Endodermal cell (in vitro differentiated cells): ENCODE measurements around the gene THAP7. TPM values are rescaled to one million over a fixed set of nuclear protein-coding genes. Genes with fewer than 3 reads are reported as not detected.

Source experiments
- DNase-seq: peaks from one replicate; pipeline ENCODE4 v3.0.0-alpha.2; 2017
- H3K27ac ChIP-seq: 2 replicates; pipeline ENCODE4 v1.5.1; 2013; ENCODE audit warnings: mild to moderate bottlenecking, low read depth, low read length, moderate library complexity
- H3K27me3 ChIP-seq: 2 replicates; pipeline ENCODE4 v1.6.1; 2013; ENCODE audit warnings: mild to moderate bottlenecking, low read length, moderate library complexity; ENCODE audit not compliant: insufficient read depth, control insufficient read depth, poor library complexity, severe bottlenecking
- H3K36me3 ChIP-seq: 2 replicates; pipeline ENCODE4 v1.7.0; 2013; ENCODE audit warnings: mild to moderate bottlenecking, low read length, moderate library complexity; ENCODE audit not compliant: control insufficient read depth, insufficient read depth
- H3K4me1 ChIP-seq: one replicate; pipeline ENCODE4 v1.7.0; 2013; ENCODE audit warnings: low read length; ENCODE audit not compliant: control insufficient read depth, insufficient read depth
- H3K4me3 ChIP-seq: 2 replicates; pipeline ENCODE4 v1.5.1; 2013; ENCODE audit warnings: mild to moderate bottlenecking, low read length, moderate library complexity
- H3K9ac ChIP-seq: 2 replicates; pipeline ENCODE4 v1.6.1; 2013; ENCODE audit warnings: mild to moderate bottlenecking, low read length, moderate library complexity; ENCODE audit not compliant: poor library complexity, severe bottlenecking; ENCODE audit errors: extremely low read depth
- H3K9me3 ChIP-seq: 2 replicates; pipeline ENCODE4 v1.6.1; 2013; ENCODE audit warnings: mild to moderate bottlenecking, low read length, moderate library complexity; ENCODE audit not compliant: control insufficient read depth
- H3K27ac Mint-ChIP-seq: 2 replicates; pipeline ENCODE4 v1.8.0; 2020; ENCODE audit warnings: mixed read lengths
- H3K27me3 Mint-ChIP-seq: 2 replicates; pipeline ENCODE4 v1.8.0; 2021; ENCODE audit warnings: mild to moderate bottlenecking, mixed read lengths; ENCODE audit not compliant: insufficient read depth
- H3K36me3 Mint-ChIP-seq: 2 replicates; pipeline ENCODE4 v1.8.0; 2020; ENCODE audit warnings: low read depth, mixed read lengths
- H3K4me1 Mint-ChIP-seq: 2 replicates; pipeline ENCODE4 v1.8.0; 2020; ENCODE audit warnings: mixed read lengths
- H3K4me3 Mint-ChIP-seq: 2 replicates; pipeline ENCODE4 v1.8.0; 2020; ENCODE audit warnings: mild to moderate bottlenecking, moderate library complexity, mixed read lengths
- H3K9me3 Mint-ChIP-seq: 2 replicates; pipeline ENCODE4 v1.8.0; 2020; ENCODE audit warnings: mild to moderate bottlenecking, mixed read lengths
- WGBS, 2 experiments: methylation state at CpG; one replicate each; pipeline versions ENCODE4 v1.1.5 to v1.1.7; 2013; ENCODE audit warnings: missing lambda C conversion rate in 2 of 2, mixed read lengths in 1 of 2; ENCODE audit not compliant: insufficient coverage in 1 of 2, insufficient read length in 1 of 2; 5-methylcytosine and 5-hydroxymethylcytosine counted together
- total RNA-seq, 2 donors: library from RNA; stranded (reverse); fragmentation: NEBNext Ultra II Directional in 1 of 2; extraction: Animal tissue kit (Norgen Biotek cat#: 25700) in 1 of 2; gene quantifications; 2 replicates in 1 of 2; 3 replicates in 1 of 2; pipeline ENCODE4 v1.2.1, GENCODE V29; 2021
- TF ChIP-seq, protein P1 (sequence below): fragments of 200-600 bp; sonication (generic); conservative IDR thresholded peaks from 2 replicates; pipeline ENCODE4 v1.5.0; 2021; ENCODE audit warnings: antibody characterized with exemption, mild to moderate bottlenecking

Gene THAP7
- total RNA-seq, 2 donors from 2014 or later = 16.6 to 19.6 TPM

DNA sequence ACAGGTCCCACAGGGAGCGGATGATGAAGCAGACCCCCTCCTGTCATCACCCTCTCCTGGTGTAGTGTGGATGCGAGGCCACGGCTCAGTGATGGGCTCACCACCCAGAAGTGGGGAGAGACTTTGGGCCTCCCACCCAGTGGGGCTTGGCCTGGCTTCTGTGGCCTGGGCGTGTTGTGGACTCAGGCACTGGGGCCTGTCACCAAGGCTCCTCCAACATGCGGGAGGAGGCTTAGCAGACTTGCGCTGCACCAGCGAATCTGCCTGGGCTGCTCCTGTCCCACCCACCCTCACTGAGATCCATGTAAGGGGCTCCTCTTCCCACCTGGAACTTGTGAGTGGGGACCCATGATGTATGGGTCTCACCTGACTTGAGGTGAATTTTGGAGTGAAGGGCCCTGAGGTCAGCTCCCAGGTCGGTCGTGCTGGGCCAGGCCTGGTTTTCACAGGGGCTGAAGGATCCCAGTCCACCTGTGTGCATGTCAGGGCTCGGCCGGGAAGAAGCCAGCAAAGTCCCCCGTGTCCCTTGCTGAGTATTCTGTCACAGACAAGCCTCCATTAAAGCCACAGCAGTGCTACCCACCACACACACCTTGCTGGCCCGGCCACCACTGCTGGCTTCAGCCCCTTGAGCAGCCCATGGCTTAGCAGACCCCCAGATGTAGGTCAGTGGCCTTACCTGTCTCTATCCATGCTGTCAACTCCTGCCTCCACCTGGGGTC, 4.2 kb downstream of the THAP7 start:
- H3K9ac ChIP-seq = no peak overlapping the region
- Mint-ChIP-seq H3K27me3 (no peaks in the 10 kb centered on the region), H3K4me1 (peaks cover 8% of the 10 kb centered on the region), H3K4me3 (no peak overlapping the region), H3K9me3 (no peaks in the 10 kb centered on the region), H3K27ac (no peak overlapping the region), H3K36me3 (peaks cover 10% of the 10 kb centered on the region)
- peaks cover 11% of the 10 kb centered on the region for H3K4me1 ChIP-seq
- no peaks in the 10 kb centered on the region for H3K9me3 ChIP-seq
- H3K27ac ChIP-seq = no peak overlapping the region
- no peak for DNase-seq
- peaks cover under 1% of the 10 kb centered on the region for H3K36me3 ChIP-seq
- 95 to 99% methylated on average over 8 to 13 of the region's 13 CpGs for WGBS, 2 experiments
- TF ChIP-seq, protein P1, sequence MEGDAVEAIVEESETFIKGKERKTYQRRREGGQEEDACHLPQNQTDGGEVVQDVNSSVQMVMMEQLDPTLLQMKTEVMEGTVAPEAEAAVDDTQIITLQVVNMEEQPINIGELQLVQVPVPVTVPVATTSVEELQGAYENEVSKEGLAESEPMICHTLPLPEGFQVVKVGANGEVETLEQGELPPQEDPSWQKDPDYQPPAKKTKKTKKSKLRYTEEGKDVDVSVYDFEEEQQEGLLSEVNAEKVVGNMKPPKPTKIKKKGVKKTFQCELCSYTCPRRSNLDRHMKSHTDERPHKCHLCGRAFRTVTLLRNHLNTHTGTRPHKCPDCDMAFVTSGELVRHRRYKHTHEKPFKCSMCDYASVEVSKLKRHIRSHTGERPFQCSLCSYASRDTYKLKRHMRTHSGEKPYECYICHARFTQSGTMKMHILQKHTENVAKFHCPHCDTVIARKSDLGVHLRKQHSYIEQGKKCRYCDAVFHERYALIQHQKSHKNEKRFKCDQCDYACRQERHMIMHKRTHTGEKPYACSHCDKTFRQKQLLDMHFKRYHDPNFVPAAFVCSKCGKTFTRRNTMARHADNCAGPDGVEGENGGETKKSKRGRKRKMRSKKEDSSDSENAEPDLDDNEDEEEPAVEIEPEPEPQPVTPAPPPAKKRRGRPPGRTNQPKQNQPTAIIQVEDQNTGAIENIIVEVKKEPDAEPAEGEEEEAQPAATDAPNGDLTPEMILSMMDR = no peak
- H3K4me3 ChIP-seq = no peak overlapping the region
- H3K27me3 ChIP-seq = no peaks in the 10 kb centered on the region

- Mint-ChIP-seq H3K27me3 (no peaks in the 10 kb centered on the region), H3K27ac (no peak overlapping the region), H3K9me3 (no peaks in the 10 kb centered on the region), H3K4me1 (peaks cover 8% of the 10 kb centered on the region), H3K36me3 (peaks cover 10% of the 10 kb centered on the region), H3K4me3 (no peak overlapping the region)
- no peak for DNase-seq
- Histone ChIP-seq H3K27me3 (no peaks in the 10 kb centered on the region), H3K9me3 (no peaks in the 10 kb centered on the region), H3K4me1 (peaks cover 11% of the 10 kb centered on the region), H3K4me3 (no peak overlapping the region), H3K27ac (no peak overlapping the region), H3K36me3 (peaks cover 7% of the 10 kb centered on the region), H3K9ac (no peak overlapping the region)
- WGBS, 2 experiments = 94 to 97% methylated on average over 18 to 27 of the region's 27 CpGs
- TF ChIP-seq, protein P1 = no peak
These were observed 5.1 kb downstream of the THAP7 start for GRCh38 chr22:20996598-20997535.

- Mint-ChIP-seq H3K9me3 (no peaks in the 10 kb centered on the region), H3K27me3 (no peaks in the 10 kb centered on the region), H3K4me1 (peaks cover 6% of the 10 kb centered on the region), H3K36me3 (peaks cover 12% of the 10 kb centered on the region), H3K4me3 (no peak overlapping the region), H3K27ac (no peak overlapping the region)
- Histone ChIP-seq H3K36me3 (peaks cover 7% of the 10 kb centered on the region), H3K9me3 (no peaks in the 10 kb centered on the region), H3K27me3 (no peaks in the 10 kb centered on the region), H3K4me3 (no peak overlapping the region), H3K9ac (no peak overlapping the region), H3K27ac (no peak overlapping the region), H3K4me1 (peaks cover 11% of the 10 kb centered on the region)
- WGBS, 2 experiments = 93 to 98% methylated on average over 9 to 10 of the region's 10 CpGs
- DNase-seq = no peak
- TF ChIP-seq, protein P1 = no peak
These were observed 5.9 kb downstream of the THAP7 start for GRCh38 chr22:20996031-20996410.
